ENCODE data around the gene ALG9.

The ALG9 gene

GRCh38 chr11:111741751-111742150 is 129.6 kb downstream of the ALG9 start:
- Histone ChIP-seq H3K36me3 (peaks cover 13 to 40% (median 38%) of the 10 kb centered on the region in 3 donors), H3K9me3 (no peaks in the 10 kb centered on the region), H3K4me1 (peaks cover 0 to 46% (median 31%) of the 10 kb centered on the region in 4 donors), H3K27ac (peak overlapping the region in 1 of 2 donors; percentile 14), H3K27me3 (no peaks in the 10 kb centered on the region), H3K4me3 (no peak overlapping the region)
- intact Hi-C loops (cut with DNase I; ENCODE audit: low total_unique reads), result no loop called here
- no peak for DNase-seq
- no peak for TF ChIP-seq CTCF (IDR thresholded peaks at IDR 0.05)

GRCh38 chr11:111739299-111739698 is 132.1 kb downstream of the ALG9 start:
- H3K9me3 ChIP-seq, result no peaks in the 10 kb centered on the region
- H3K27ac ChIP-seq, result peak overlapping the region; percentile 12 to 93
- H3K27me3 ChIP-seq, result no peaks in the 10 kb centered on the region
- H3K36me3 ChIP-seq, result peaks cover 13 to 38% (median 38%) of the 10 kb centered on the region in 3 donors
- no peak for DNase-seq
- TF ChIP-seq CTCF (IDR thresholded peaks at IDR 0.05), result no peak
- intact Hi-C loops (cut with DNase I; ENCODE audit: low total_unique reads), result no loop called here
- no peak overlapping the region for H3K4me3 ChIP-seq
- peaks cover 0 to 46% (median 38%) of the 10 kb centered on the region in 4 donors for H3K4me1 ChIP-seq

GRCh38 chr11:111737444-111738210 is 133.8 kb downstream of the ALG9 start:
- Histone ChIP-seq H3K4me3 (no peak overlapping the region), H3K27ac (peak overlapping the region; percentile 93 to 98), H3K4me1 (peaks cover 7 to 59% (median 54%) of the 10 kb centered on the region in 4 donors), H3K9me3 (no peaks in the 10 kb centered on the region), H3K27me3 (no peaks in the 10 kb centered on the region), H3K36me3 (peaks cover 13 to 25% (median 23%) of the 10 kb centered on the region in 3 donors)
- TF ChIP-seq CTCF (IDR thresholded peaks at IDR 0.05), result no peak
- intact Hi-C loops (cut with DNase I; ENCODE audit: low total_unique reads), result no loop called here
- DNase-seq, result peak in 1 of 2 donors; percentile 38

- intact Hi-C loops (cut with DNase I; ENCODE audit: low total_unique reads), result no loop called here
- no peak for DNase-seq
- Histone ChIP-seq H3K36me3 (peaks cover 9 to 19% (median 19%) of the 10 kb centered on the region in 3 donors), H3K27ac (peak overlapping the region; percentile 93 to 98), H3K27me3 (no peaks in the 10 kb centered on the region), H3K4me3 (no peak overlapping the region), H3K4me1 (peaks cover 7 to 67% (median 62%) of the 10 kb centered on the region in 4 donors), H3K9me3 (no peaks in the 10 kb centered on the region)
- TF ChIP-seq CTCF (IDR thresholded peaks at IDR 0.05), result no peak
These were observed 134.5 kb downstream of the ALG9 start for GRCh38 chr11:111736621-111737443.

Measured in tibial artery (tissue), 4 donors.